Activated CD4-positive, alpha-beta T cell treated with anti-CD3 and anti-CD28 coated beads, Interleukin-2, Interleukin-6, amounts not matched to agents 100 ng/mL and 50 ng/mL, durations not matched to agents 16 hours and 8 hours (primary cell): ENCODE results near the gene CAPN11.
"Not testable (repeated sequence)": the region's sequence is repeated elsewhere in the genome, so short reads cannot be mapped to it uniquely, and the experiment has no call there.

Source experiments
- DNase-seq: peaks from one replicate; pipeline ENCODE4 v3.0.0-alpha.2; 2020

The CAPN11 gene

DNA sequence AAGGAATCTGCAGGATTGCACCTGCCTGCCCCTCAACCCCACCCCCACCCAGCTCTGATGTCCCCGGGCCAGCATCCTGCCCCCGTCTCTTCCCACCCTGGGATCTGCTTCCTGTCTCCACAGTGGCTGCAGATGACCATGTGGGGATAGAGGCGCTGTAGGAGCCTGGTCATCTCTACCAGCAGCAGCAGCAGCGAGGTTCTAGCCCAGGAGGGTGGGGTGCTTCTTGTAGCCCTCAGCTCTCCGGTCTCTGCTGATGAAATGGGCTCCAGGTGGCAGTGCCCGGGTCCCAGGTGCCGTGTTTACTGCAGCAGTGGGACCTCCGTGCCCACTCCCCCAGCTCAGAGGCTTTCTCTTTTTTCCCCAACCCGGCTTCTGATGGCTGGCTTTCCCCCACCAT is 25.2 kb downstream of the CAPN11 start:
- no peak for DNase-seq

DNA sequence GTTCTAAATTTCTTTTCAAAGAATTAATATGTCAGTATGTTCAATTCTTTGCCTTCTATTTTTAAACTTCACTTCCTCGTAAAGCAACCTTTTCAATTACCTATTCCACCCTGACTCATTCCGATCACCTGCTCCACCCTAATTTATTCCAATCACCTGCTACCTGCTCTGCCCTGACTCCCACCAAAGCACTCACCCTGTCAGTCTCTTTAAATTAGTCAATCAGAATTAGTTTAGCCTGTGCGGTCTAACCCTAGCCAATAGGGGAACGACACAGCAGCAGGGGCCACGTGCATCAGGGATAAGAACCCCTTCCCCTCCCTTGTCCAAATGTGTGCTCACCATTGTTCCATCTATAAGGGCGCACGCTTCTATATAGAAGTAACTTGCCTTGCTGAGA is 26.7 kb downstream of the CAPN11 start:
- DNase-seq = not testable (repeated sequence)

DNA sequence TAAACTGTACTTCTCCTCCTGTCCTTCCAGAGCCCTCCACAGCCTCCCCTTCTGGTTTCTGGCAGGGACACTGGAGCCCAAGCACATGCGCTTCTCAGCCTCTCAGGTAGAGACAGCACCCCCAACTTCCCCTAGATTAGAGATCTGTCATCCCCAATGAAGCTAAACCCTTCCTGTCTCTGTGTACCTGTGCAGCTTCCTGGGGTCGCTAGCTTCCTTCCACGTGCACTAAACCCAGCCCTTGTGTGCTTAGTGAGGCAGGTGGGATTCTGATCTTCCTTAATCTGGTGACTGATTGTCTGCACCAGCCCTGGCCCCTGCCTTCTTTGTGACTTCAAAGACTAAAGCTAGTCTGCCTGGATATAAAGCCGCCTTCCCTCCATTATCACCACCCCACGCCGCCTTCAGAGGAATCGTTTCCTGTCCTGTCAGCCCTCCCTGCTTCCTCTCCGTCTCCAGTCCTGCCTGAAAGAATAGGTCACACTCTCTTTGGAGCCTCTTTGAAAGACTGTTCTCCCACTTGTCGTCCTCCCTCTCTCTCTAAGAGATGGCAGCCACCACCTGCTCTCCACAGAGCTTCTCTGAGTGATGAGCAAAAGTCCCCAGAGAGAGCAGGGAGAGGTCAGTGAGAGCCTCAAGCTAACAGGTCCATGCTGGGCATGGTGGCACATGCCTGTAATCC is 27.5 kb downstream of the CAPN11 start:
- no peak for DNase-seq

DNA sequence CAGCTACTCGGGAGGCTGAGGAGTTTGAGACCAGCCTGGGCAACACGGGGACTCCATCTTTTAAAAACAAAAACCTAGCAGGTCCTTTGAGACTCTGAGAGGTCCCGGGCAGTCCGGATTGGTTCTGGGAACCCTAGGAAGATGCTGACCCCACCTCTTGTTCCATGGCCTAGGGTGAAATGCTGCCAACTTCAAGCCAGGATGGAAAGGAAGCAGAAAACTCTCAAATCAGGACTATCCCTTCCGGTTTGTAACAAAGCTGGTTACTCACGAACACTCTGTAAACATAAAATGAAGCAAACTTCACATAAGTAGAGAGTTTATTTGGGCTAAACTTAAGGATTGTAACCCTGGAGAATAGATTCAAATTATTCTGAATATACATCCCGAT is 28.0 kb downstream of the CAPN11 start:
- no peak for DNase-seq

DNA sequence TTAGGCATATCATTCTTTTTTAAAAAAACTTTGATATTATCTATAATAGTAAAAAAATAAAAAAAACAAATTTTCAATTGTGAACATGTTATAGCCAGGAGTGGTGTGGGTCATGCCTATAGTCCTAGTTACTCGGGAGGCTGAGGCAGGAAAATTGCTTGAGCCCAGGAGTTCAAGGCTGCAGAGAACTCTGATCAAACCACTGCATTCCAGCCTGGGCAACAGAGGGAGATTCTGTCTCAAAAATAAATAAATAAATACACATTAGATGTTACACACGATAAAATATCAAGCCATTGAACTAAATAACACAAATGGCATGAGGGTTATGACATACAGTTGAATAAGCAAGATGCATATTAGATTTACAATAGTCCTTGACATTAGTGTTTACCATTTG is 30.2 kb downstream of the CAPN11 start:
- DNase-seq = no peak

DNA sequence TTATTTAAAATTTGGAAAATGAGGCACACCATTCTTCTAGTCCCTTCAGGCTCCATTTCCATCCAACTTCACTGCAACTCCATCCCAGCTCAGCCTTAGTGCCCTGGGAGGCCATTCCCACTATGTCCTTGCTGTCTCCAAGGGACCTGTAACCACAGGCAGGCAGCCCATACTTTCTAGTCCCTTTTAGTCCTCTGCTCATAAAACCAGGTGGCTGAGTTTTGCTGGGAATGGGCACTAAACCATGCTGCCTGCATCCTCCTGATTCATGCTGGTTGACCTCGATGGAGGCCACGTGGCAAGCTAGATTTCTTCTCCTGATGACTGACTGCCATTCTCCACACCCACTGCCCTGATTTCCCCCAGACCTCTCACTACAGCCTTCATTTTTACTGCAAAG is 30.6 kb downstream of the CAPN11 start:
- no peak for DNase-seq

DNA sequence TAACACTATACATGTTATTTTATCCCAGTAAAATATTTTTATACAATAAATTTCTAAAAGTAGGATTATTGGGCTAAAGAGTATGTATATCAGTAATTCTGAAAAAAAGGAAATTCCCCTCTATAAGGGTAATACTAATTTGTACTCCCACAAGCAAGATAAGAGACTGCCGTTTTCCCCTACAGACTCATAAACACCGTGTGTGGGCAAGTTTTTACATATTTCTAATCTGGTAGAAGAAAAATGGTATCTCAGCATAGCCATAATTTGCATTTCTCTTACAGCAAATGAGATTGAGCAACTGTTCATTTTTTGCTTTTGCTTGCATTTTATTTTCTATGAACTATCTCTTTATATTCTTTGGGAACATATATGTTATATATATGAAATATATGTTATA is 32.1 kb downstream of the CAPN11 start:
- DNase-seq = no peak

DNA sequence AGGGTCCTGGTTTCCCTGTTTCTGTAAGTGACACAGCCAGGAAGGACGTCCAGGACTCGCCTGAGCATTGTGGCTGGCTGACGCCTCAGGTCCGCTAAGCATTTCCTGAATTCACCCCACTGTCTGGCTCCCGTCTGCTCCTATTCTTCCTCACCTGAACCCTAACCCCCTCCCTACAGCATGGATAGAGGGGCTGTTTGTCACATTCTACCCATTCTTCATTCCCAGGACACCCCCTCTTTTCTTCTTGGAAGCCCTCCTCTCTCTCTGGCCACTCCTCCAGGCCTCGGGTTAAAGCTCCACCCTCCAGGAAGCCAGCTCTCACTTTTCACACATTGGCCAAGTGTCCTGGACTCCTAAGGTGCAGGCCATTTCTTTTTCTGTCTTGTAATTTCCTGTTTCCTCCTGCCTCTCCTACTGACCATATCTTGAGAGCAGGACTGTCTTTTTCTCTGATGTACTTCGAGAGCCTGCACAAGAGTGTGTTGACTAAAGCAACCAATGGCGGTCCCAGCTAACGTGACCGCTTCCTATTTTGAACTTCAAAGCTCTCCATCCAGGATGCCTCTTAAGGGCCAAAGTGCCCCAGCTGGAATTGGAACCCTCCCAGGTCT is 33.9 kb downstream of the CAPN11 start:
- DNase-seq = no peak

DNA sequence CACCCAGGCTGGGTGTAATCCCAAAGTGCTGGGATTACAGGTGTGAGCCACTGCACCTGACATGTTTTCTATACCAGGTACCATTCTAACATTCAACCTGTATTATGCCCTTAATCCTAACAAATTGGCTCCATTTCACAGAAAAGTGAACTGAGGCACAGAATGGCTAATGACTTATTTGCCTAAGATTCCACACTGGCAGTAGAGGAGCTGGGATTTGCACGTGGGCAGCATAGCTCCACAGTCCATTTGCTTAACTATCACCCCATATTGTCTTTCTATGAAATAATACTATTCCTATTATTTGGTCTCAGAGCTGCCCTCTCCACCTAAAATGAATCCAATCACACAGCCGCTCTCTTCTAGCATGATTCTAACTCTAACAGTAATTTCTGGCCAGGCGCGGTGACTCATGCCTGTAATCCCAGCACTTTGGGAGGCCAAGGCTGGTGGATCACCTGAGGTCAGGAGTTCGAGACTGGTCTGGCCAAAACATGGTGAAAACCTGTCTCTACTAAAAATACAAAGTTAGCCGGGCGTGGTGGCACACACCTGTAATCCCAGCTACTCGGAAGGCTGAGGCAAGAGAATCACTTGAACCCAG is 34.8 kb downstream of the CAPN11 start:
- DNase-seq = no peak

DNA sequence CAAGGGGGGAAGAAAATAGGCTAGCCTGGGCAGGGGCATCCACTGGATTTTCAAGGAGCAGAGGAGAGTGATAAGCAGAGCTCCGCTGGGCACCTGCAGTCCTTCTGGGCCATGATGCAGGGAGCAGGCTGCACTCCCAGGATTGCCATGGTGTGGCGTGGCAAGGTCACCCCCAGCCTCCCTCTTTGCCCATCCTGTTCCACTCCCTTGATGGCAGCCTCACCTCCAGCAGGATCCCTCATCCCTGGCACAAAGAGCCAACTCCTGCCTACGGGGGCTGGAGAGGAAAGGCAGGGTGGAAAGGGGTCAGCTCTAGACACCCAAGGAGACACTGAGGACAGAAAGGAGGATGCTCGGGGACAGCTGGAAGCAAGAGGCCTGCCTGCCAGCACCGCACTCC is 35.7 kb downstream of the CAPN11 start:
- no peak for DNase-seq

DNA sequence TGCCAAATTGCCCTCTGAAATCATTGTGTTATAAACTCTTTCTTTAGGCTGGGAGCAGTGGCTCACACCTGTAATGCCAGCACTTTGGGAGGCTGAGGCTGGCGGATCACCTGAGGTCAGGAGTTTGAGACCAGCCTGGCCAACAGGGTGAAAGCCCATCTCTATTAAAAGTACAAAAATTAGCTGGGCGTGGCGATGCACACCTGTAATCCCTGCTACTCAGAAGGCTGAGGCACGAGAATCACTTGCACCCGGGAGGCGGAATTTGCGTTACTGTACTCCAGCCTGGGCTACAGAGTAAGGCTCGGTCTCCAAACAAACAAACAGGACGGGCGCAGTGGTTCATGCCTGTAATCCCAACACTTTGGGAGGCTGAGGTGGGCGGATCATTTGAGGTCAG is 37.7 kb downstream of the CAPN11 start:
- DNase-seq = not testable (repeated sequence)

DNA sequence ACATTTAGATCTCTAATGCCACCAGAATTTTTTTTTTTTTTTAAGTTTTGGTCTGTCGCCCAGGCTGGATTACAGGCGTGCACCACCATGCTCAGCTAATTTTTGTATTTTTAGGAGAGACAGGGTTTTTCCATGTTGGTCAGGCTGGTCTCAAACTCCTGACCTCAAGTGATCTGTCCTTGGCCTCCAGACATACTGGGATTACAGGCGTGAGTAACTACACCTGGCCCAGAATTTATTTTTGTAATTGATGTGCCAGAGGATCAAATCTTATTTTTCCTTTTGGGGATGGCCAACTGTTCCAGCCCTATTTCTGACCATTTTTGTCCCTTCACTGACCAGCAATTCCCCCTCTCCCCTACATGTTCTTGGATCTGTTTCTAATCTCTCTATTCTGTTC is 40.1 kb downstream of the CAPN11 start:
- no peak for DNase-seq

DNA sequence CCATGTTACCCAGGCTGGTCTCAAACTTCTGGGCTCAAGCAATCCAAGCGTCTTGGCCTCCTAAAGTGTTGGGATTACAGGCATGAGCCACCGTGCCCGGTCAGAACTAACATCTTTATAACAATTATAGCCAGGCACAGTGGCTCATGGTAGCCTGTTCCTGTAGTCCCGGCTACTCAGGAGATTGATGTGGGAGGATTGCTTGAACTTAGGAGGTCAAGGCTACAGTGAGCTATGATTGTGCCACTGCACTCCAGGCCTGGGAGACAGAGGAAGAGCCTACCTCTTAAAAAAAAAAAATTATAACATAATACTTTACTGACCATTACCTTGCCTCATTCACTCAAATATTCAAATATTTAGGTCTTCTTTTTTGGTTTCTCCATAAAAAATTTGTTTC is 41.3 kb downstream of the CAPN11 start:
- DNase-seq = no peak

DNA sequence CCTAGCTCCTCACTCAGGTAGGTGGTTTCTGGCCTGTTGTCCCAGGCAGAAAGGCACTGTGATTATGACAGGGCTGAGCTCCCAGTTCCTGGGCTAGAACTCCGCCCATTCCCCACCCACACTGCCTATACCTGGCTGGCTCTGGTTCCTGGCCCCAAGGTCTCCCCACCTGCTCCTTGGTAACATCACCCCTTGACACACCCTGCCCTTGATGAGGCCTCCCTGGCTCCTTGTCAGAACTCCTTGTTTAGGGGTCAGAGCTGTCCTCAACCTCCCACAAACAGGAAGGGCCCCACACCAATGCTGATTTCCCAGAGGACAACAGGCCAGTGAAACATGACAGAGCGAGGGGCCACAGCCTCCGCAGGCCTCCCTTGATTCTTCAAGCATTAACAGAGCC is 42.6 kb downstream of the CAPN11 start:
- no peak for DNase-seq

DNA sequence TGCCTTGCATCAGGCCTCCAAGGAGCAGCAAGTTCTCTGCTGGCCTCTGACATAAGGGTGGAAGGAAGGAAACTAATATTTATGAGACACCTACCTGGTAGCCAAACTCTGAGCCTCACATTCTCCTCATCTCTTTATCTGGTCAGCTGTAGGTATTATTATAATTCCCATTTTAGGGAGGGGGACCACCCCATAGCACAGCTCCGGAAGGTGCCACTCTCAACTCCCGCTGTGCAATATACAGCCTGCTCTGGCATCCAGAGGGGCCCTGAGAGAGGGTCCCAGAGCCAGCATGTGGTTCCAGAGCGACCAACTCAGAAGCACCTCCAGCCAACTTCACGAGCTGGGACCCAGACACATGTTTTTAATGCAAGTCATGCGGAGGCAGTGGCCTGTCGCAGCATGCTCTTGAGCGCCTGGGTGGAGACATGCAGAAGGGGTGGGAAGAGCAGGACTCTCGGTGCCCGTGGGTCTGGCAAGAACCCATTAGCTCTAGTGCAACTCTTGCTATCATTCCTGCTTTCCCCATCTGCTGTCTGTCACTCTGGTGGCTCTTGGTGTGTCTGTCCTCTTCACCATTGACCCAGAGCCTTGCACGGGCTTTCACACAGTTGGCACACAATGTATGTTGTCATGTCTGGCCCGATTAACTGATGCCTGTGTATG is 43.2 kb downstream of the CAPN11 start:
- DNase-seq = no peak

DNA sequence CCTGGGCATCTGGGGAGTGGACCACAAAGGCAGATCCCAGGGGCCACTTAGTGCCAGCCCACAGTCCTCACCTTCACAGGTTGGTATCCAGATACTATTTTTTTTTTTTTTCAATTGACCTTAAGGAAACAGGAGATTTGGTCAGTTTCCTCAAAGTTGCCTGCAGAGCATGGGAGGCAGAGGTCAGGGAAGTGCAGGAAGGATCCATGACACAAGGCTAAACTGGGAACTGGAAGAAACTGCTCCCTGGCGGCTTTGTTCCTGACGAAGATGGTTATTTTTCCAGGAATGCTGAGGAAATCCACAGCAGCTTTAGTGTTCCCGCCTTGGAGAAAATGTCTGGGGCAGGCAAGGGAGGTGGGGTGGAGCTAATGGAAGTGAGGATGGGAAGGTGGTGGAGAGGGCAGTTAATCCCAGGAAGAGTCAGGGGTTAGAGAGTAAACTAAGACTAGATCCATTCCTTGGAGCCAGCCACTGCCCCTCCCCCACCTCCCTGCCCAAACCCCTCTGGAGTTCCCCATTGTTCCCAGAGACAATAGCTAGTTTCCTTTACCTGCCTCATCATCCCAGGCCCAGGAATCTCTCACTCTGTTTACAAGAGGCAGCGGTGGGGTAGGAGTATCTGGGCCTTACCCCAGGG is 43.8 kb downstream of the CAPN11 start:
- no peak for DNase-seq

DNA sequence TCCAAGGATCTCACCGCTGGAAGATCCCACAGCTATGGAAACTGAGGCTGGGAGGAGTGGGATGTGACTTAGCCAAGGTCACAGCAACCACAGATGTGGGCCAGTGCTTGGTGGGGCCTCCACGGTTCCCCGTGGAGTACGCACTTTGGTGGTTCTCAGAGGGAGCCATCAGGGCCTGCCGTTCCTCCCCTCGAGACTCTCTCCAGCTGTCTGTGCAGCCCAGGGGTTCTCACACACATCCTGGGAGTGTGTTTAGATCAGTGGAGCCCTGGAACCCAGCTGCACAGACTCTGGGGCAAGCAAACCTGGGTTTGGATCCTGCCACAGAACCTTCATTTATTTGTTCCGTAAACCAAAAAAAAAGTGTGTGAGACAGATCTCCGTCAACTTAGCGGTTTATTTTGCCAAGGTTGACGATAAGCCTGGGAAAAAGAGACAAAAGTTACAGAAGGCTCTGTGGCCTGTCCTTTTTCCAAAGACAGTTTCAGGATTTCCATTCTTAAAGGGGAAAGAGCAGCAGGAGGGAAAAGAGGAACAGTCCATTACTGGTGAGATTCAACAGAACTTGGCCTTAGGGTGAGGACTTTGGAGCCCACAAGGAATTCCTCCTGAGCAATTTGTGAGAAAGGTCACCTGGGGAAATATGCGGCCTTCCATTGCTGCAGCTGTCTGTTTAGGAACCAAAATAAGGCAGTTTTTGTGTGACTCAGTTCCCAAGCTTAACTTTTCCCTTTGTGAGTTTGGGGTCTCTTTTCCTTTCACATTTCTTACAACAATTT is 44.5 kb downstream of the CAPN11 start:
- no peak for DNase-seq

DNA sequence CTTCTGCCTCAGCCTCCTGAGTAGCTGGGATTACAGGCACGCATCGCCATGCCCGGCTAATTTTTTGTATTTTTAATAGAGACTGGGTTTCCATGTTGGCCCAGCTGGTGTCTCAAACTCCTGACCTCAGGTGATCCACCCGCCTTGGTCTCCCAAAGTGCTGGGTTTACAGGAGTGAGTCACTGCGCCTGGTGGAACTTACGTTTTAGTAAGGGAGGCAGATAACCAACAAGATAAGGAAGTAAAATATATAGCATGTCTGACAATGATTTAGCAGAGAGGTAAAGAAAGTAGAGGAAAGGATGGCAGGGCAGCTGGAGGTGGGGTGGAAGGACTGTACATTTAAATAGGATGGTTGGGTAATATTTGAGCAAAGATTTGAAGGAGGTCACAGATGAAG is 45.3 kb downstream of the CAPN11 start:
- no peak for DNase-seq

DNA sequence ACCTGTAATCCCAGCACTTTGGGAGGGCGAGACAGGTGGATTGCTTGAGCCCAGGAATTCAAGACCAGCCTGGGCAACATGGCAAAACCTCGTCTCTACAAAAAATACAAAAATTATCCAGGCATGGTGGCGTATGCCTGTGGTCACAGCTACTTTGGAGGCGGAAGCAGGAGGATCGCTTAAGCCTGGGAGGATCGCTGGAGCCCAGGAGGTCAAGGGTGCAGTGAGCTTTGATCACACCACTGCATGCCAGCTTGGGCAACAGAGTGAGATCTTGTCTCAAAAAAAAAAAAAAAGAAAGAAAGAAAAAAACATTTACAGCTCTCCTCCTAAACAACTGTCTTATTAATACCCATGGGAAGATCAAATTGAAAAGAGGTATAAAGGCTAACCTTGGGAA is 49.3 kb downstream of the CAPN11 start:
- no peak for DNase-seq

DNA sequence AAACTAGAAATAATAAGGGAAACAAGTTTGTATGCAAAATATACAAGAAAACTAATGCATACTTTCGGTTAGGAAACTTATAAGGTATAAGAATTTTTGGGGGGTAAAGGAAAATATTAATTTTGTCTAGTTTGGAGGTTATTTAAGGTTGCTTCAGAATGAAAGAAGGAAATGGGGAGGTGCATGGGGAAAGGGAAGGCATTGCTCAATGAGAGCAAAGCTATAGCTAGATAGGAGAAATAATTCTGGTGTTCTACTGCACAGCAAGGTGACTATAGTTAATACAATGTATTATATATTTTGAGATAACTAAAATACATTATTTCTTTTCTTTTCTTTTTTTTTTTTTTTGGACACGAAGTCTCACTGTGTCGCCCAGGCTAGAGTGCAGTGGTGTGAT is 52.7 kb downstream of the CAPN11 start:
- no peak for DNase-seq

DNA sequence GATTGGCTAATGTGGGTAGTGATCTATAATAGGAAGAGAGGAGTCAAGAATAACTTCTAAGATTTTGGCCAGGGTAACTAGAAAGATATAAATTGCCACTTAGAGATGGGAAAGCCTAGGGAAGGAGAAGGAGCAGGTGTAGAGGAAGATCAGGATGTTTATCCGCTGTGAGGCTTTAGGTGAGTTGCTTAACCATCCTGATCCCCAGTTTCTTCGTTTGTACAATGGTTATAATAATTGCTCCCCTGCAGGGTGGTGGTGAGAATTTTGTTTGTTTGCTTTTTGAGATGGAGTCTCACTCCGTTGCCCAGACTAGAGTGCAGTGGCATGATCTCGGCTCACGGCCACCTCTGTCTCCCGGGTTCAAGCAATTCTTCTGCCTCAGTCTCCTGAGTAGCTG is 55.7 kb downstream of the CAPN11 start:
- no peak for DNase-seq

DNA sequence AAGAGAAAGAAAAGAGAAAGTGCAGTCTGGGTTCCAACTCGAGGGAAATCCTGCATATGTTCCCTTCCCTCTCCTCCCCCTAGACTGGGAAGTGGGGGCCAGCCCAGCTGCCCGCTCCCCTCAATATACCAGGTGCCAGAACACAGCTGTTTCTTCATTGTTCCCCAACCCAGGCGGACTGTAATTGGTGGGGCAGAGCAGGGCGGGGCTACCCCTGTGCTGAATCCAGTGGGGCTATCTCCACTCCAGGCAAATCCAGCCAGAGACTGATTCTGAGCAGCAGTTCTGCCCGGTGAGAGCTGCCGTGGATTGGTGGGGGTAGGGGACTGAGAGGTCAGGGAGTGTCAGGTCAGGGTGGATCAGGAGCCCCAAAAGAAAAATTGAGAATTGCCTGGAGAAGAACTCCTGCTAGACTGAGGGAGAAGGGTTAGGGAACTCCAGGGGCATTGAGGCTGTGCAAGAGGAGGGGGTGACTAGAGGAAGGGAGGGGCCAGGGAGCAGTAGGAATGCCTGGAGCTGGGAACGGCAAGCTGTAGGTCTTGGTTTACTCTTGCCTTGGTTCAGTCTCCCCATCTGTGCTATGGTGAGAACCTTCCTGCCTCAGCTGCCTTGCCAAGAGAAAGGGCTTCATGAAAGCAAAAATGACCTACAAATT is 58.2 kb downstream of the CAPN11 start, which contains the start of gene MYMX:
TSS of gene MYMX (plus strand) at position 250 of the 655 bp plus-strand sequence. CDS start 546 bp downstream, outside the sequence.
- DNase-seq = no peak
